ENCODE results near the gene MORN5. TPM values are rescaled to one million over a fixed set of nuclear protein-coding genes. Genes with fewer than 3 reads are reported as not detected.
A peak's percentile ranks its signal among the peaks of the same experiment; 100 is the strongest.

The MORN5 gene
- total RNA-seq, 2 donors from 2014 or later = not detected

GRCh38 chr9:122121931-122122330 lies 37.8 kb upstream of the MORN5 start:
- ATAC-seq (ENCODE audit: insufficient number of reproducible peaks, low FRiP score, low read depth) (no peak), DNase-seq (ENCODE audit: low spot score) (no peak)
- Histone ChIP-seq H3K9me3 (no peaks in the 10 kb centered on the region), H3K36me3 (no peaks in the 10 kb centered on the region), H3K27me3 (replicated peaks; ENCODE audit: insufficient read depth) (no peaks in the 10 kb centered on the region), H3K4me3 (no peak overlapping the region), H3K4me1 (ENCODE audit: control insufficient read depth in 1 of 2, low read depth in 2 of 2) (peaks cover 0 to 17% of the 10 kb centered on the region in 2 donors), H3K27ac (no peak overlapping the region)
- no peak for TF ChIP-seq CTCF (IDR thresholded peaks at IDR 0.05)

DNA sequence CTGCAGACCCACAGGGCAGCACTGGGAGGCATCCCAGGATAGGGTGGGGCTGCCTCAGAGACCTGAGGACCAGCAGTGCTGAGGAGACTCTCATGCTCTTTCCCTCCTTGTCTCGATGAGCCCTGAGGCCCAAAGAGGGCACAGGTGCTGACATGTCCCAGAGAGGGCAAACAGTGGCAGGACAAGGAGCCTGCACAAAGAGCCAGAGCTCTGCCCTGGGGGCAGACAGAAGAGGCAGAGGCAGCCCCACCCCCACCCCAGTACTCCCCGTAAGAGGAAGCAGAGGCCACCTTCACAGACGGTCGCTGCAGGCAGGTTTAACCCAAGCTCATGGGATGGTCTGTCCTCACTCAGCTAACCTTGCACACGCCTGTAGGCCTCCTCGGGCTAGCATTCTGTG lies 37.2 kb upstream of the MORN5 start:
- H3K9me3 ChIP-seq = no peaks in the 10 kb centered on the region
- H3K27me3 ChIP-seq (replicated peaks; ENCODE audit: insufficient read depth) = no peaks in the 10 kb centered on the region
- DNase-seq (ENCODE audit: low spot score) (no peak), ATAC-seq (ENCODE audit: insufficient number of reproducible peaks, low FRiP score, low read depth) (no peak)
- no peak overlapping the region for H3K27ac ChIP-seq
- peaks cover 0 to 19% of the 10 kb centered on the region in 2 donors for H3K4me1 ChIP-seq (ENCODE audit: control insufficient read depth in 1 of 2, low read depth in 2 of 2)
- TF ChIP-seq CTCF (IDR thresholded peaks at IDR 0.05) = no peak
- H3K36me3 ChIP-seq = no peaks in the 10 kb centered on the region
- H3K4me3 ChIP-seq = no peak overlapping the region

DNA sequence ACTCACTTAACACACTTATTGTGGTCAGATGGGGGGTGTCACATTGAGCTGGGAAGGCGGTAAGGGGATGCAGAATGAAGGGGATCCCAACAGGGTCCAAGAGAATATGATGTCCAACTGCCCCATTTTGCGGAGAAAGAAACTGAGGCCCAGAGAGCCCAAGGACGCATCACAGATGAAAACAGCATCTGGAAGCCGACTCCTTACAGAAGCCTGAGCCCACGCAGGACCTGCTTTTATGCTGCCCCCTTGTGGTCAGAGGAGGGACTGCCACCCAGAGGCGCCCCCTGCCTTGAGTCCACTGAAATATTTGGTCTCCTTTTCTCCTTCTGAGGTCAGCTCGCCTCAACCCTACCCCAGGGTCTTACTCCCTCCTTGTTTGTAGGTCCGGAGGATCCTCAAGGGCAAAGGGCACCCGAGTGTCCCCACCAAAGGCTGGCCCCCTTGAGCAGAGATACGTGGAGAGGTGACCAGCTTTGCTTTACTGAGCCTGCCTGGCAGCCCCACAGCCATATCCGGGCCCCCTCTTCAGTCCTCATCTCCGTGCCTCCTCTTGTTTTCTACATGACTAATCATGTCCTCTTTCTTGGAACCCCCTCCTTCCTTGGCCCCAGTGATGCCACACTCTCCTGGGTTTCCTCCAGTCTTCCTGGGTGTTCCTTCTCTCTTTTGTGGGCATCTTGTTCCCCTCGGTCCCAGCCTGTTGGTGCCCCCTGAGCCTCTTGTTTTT lies 36.6 kb upstream of the MORN5 start:
- no peak for DNase-seq (ENCODE audit: low spot score)
- no peak overlapping the region for H3K4me3 ChIP-seq
- no peaks in the 10 kb centered on the region for H3K27me3 ChIP-seq (replicated peaks; ENCODE audit: insufficient read depth)
- H3K9me3 ChIP-seq = no peaks in the 10 kb centered on the region
- no peaks in the 10 kb centered on the region for H3K36me3 ChIP-seq
- no peak for ATAC-seq (ENCODE audit: insufficient number of reproducible peaks, low FRiP score, low read depth)
- TF ChIP-seq CTCF (IDR thresholded peaks at IDR 0.05) = peak; percentile 94
- no peak overlapping the region for H3K27ac ChIP-seq
- peaks cover 0 to 19% of the 10 kb centered on the region in 2 donors for H3K4me1 ChIP-seq (ENCODE audit: control insufficient read depth in 1 of 2, low read depth in 2 of 2)

GRCh38 chr9:122124048-122124447 lies 35.7 kb upstream of the MORN5 start:
- no peak for DNase-seq (ENCODE audit: low spot score)
- H3K36me3 ChIP-seq = no peaks in the 10 kb centered on the region
- ATAC-seq (ENCODE audit: insufficient number of reproducible peaks, low FRiP score, low read depth) = no peak
- H3K27ac ChIP-seq = no peak overlapping the region
- no peak for TF ChIP-seq CTCF (IDR thresholded peaks at IDR 0.05)
- H3K4me3 ChIP-seq = no peak overlapping the region
- no peaks in the 10 kb centered on the region for H3K27me3 ChIP-seq (replicated peaks; ENCODE audit: insufficient read depth)
- H3K4me1 ChIP-seq (ENCODE audit: control insufficient read depth in 1 of 2, low read depth in 2 of 2) = peaks cover 0 to 19% of the 10 kb centered on the region in 2 donors
- H3K9me3 ChIP-seq = no peaks in the 10 kb centered on the region

- peaks cover 0 to 19% of the 10 kb centered on the region in 2 donors for H3K4me1 ChIP-seq (ENCODE audit: control insufficient read depth in 1 of 2, low read depth in 2 of 2)
- no peak overlapping the region for H3K4me3 ChIP-seq
- no peak overlapping the region for H3K27ac ChIP-seq
- no peaks in the 10 kb centered on the region for H3K9me3 ChIP-seq
- no peak for DNase-seq (ENCODE audit: low spot score)
- H3K27me3 ChIP-seq (replicated peaks; ENCODE audit: insufficient read depth) = no peaks in the 10 kb centered on the region
- H3K36me3 ChIP-seq = no peaks in the 10 kb centered on the region
- no peak for TF ChIP-seq CTCF (IDR thresholded peaks at IDR 0.05)
- ATAC-seq (ENCODE audit: insufficient number of reproducible peaks, low FRiP score, low read depth) = no peak
Measured at GRCh38 chr9:122124528-122124927, 35.2 kb upstream of the MORN5 start.

All from thoracic aorta (tissue), 2 donors.